Coronary artery (tissue), 2 donors: ENCODE data around the gene MMP28.

Experiments
- DNase-seq: peaks from one replicate; pipeline ENCODE4 v3.0.0-alpha.2; 2017; ENCODE audit warnings: low spot score
- H3K27ac ChIP-seq, 2 donors: fragments of 200-600 bp; sonication (generic); one replicate each; pipeline ENCODE4 v1.5.1; 2016 to 2019
- H3K4me3 ChIP-seq: fragments of 200-600 bp; sonication (generic); 2 replicates; pipeline ENCODE4 v1.5.1; 2016; ENCODE audit warnings: mild to moderate bottlenecking, moderate library complexity
- TF ChIP-seq, protein P1 (sequence below): fragments of 200-600 bp; sonication (generic); IDR thresholded peaks from one replicate; pipeline ENCODE4 v1.5.1; 2019; ENCODE audit warnings: antibody characterized with exemption

Gene MMP28

DNA sequence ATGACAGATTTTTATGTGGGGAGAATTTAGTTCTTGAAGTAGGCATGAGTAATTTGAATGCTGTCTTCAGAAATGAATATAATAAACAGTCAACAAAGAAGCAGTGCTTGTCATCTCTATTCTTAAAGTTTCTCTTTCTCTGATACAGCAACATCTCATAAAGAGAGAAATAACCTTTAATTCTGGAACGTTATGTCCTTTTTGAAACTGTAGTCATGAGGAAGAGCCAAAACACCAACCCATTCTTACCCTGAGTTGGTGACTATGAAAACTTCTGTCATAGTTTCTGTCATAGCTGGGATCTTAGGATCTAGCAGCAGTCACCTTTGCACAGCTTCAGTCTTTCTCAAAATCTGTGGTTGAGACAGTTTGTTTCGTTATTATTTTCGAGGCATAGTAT lies 79.3 kb downstream of the MMP28 start:
- Histone ChIP-seq H3K27ac (peak overlapping the region in 1 of 2 donors; percentile 20), H3K4me3 (no peak overlapping the region)
- DNase-seq: no peak
- TF ChIP-seq, protein P1, sequence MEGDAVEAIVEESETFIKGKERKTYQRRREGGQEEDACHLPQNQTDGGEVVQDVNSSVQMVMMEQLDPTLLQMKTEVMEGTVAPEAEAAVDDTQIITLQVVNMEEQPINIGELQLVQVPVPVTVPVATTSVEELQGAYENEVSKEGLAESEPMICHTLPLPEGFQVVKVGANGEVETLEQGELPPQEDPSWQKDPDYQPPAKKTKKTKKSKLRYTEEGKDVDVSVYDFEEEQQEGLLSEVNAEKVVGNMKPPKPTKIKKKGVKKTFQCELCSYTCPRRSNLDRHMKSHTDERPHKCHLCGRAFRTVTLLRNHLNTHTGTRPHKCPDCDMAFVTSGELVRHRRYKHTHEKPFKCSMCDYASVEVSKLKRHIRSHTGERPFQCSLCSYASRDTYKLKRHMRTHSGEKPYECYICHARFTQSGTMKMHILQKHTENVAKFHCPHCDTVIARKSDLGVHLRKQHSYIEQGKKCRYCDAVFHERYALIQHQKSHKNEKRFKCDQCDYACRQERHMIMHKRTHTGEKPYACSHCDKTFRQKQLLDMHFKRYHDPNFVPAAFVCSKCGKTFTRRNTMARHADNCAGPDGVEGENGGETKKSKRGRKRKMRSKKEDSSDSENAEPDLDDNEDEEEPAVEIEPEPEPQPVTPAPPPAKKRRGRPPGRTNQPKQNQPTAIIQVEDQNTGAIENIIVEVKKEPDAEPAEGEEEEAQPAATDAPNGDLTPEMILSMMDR: no peak
